Effector memory CD8-positive, alpha-beta T cell (primary cell): ENCODE measurements around the gene RNF214.

ENCODE experiments used
- ATAC-seq: fragments of 150-1000 bp; cut with Tn5 transposase; replicated peaks from 2 replicates; pipeline ENCODE4 v1.10.0; 2021; ENCODE audit warnings: mild to moderate bottlenecking, moderate library complexity
- DNase-seq, 3 experiments: peaks; one replicate each; pipeline ENCODE4 v3.0.0; 2021
- H3K27ac Mint-ChIP-seq, 2 donors: one replicate each; pipeline ENCODE4 v1.8.0; 2022; ENCODE audit warnings: mild to moderate bottlenecking in 2 of 2, mixed read lengths in 2 of 2, moderate library complexity in 2 of 2
- H3K27me3 Mint-ChIP-seq, 2 donors: one replicate each; pipeline ENCODE4 v1.8.0; 2022; ENCODE audit warnings: mixed read lengths in 2 of 2
- H3K36me3 Mint-ChIP-seq: one replicate; pipeline ENCODE4 v1.8.0; 2022; ENCODE audit warnings: mild to moderate bottlenecking, moderate library complexity, mixed read lengths; ENCODE audit not compliant: insufficient read depth
- H3K4me1 Mint-ChIP-seq, 2 donors: one replicate each; pipeline ENCODE4 v1.8.0; 2022; ENCODE audit warnings: low read depth in 2 of 2, mixed read lengths in 2 of 2
- H3K4me3 Mint-ChIP-seq, 2 donors: one replicate each; pipeline ENCODE4 v1.8.0; 2022; ENCODE audit warnings: mild to moderate bottlenecking in 2 of 2, mixed read lengths in 2 of 2, moderate library complexity in 2 of 2
- H3K9me3 Mint-ChIP-seq, 2 donors: one replicate each; pipeline ENCODE4 v1.8.0; 2022; ENCODE audit warnings: mixed read lengths in 2 of 2

Gene RNF214

DNA sequence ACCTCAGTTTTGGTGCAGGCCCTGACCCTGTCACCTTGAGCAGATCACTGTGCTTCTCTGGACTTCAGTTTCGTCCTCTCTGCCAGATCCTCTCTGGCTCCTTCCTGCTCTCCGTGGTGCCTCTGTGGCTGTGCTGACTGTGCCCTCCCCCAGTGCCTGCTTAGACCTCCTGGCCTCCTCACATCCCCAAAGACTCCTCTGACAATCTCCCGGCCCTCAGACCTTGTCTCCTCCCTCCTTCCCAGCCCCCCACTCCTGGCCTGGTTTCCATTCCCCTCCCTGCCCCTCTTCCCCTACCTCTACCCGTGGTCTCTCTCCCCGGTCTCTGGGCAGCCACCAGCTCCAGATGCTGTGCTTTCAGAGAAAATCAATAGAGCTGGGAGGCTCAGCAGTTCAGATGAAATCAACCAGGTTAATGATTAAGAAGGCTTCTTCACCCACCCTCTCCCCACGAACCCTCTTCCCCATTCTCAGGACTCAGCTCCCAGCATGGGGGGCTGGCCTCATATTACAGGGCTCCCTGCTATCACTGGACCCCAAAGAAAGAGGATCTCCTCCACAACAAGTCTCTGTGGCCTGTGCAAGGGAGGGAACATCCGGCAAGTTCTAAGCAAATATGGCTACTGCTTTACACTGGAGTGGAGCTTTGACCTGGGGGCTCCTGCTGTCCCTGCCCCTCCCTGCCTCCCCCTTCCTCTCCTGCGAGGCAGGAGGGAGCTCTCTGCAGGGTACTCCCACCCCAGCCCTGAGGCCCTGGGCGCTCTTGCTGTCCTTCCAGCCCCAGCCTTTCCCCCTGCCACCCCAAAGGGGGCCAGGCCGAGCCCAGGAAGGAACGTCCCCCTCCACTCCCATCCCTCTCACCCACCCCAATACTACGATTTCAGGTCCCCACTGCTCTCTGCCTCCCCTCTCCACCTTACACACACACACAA lies 67.1 kb downstream of the RNF214 start:
- ATAC-seq (no peak), DNase-seq (no peak)
- Mint-ChIP-seq H3K9me3 (no peaks in the 10 kb centered on the region), H3K27ac (peak overlapping the region in 1 of 2 donors; percentile 60), H3K27me3 (peaks cover 22 to 29% of the 10 kb centered on the region in 2 donors), H3K4me3 (no peak overlapping the region), H3K4me1 (peaks cover 0 to 5% of the 10 kb centered on the region in 2 donors), H3K36me3 (no peaks in the 10 kb centered on the region)

DNA sequence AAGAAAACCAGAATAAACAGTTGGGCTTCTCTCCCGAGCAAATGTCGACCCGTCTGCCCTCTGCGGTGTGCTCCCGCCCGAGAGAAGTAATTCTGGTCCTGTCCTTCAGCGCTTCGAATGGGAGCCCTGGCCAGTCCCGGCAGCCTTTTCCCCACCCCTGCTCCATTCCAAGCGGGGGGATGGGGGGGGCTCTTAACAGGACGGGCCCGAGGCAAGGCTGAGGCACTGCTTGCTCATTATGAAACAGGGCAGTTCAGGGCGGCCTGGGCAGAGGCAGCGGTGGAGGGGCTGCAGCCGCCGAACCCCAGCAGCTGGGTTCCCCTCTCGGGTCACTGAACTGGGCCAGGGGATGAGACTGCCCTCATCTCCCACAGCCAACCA lies 67.8 kb downstream of the RNF214 start:
- no peak overlapping the region for H3K4me3 Mint-ChIP-seq
- peaks cover 0 to 5% of the 10 kb centered on the region in 2 donors for H3K4me1 Mint-ChIP-seq
- no peak for DNase-seq
- H3K36me3 Mint-ChIP-seq = no peaks in the 10 kb centered on the region
- no peak for ATAC-seq
- no peaks in the 10 kb centered on the region for H3K9me3 Mint-ChIP-seq
- H3K27ac Mint-ChIP-seq = peak overlapping the region in 1 of 2 donors; percentile 60
- H3K27me3 Mint-ChIP-seq = peaks cover 22 to 29% of the 10 kb centered on the region in 2 donors

DNA sequence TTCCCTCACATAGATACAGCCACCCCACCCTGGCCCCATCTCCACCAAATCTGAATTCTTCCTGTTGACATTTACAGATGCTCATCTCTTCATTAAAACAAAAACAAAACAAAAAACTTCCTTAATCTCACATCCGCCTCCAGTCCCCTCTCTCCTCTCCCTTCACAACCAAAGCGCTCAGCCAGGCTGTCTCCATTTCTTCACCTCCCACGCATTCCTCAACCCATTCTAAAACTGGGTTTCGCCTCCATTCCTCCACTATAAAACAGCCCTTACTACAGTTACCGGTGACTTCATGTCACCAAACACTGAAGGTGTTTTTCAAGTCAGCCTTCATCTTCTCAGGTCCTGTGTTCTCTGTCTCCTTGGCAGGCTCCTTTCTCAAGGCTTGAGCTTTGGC lies 68.3 kb downstream of the RNF214 start:
- Mint-ChIP-seq H3K36me3 (no peaks in the 10 kb centered on the region), H3K9me3 (no peaks in the 10 kb centered on the region), H3K27ac (peak overlapping the region in 1 of 2 donors; percentile 3), H3K27me3 (peaks cover 22 to 29% of the 10 kb centered on the region in 2 donors), H3K4me3 (no peak overlapping the region), H3K4me1 (peaks cover 0 to 5% of the 10 kb centered on the region in 2 donors)
- ATAC-seq (no peak), DNase-seq (no peak)

DNA sequence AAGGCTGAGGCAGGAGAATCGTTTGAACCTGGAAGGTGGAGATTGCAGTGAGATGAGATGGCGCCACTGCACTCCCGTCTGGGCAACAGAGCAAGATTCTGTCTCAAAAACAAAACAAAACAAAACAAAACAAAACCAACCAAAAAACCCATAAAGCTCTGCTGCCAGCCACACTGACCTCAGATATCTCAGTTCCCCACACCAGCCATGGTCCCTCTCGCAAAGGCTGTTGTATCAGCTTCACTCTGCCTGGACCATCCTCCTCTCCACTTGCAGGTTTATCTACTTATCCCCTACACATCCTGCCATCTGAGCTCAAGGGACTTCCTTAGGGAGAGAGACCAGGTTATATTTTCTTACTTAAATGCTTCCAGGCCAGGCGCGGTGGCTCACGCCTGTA lies 69.8 kb downstream of the RNF214 start:
- no peak for DNase-seq
- H3K4me3 Mint-ChIP-seq = no peak overlapping the region
- H3K36me3 Mint-ChIP-seq = no peaks in the 10 kb centered on the region
- H3K4me1 Mint-ChIP-seq = peaks cover 0 to 5% of the 10 kb centered on the region in 2 donors
- no peak for ATAC-seq
- H3K9me3 Mint-ChIP-seq = no peaks in the 10 kb centered on the region
- peaks cover 28 to 42% of the 10 kb centered on the region in 2 donors for H3K27me3 Mint-ChIP-seq
- no peak overlapping the region for H3K27ac Mint-ChIP-seq

DNA sequence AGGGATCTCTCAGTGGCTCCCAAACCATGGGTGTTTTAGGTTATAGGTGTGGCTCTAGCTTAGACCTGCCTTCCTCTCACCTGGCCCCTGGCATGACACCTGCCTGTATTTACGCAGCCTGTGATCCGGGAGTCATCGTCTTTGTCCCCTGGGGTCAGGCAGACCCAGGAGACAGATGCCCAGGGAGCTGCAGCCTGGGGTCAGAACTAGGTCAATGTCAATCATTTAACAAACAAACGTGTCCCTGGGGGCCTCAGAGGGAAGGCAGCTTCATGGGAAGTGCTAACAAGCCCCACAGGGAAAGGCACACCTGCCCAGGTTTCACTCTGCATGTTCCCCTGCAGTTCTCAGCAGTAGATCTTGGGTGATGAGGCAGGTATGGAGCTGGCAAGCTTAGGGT lies 70.6 kb downstream of the RNF214 start:
- Mint-ChIP-seq H3K4me1 (peaks cover 0 to 5% of the 10 kb centered on the region in 2 donors), H3K4me3 (no peak overlapping the region), H3K36me3 (no peaks in the 10 kb centered on the region), H3K27ac (no peak overlapping the region), H3K9me3 (no peaks in the 10 kb centered on the region), H3K27me3 (peaks cover 33 to 44% of the 10 kb centered on the region in 2 donors)
- ATAC-seq (no peak), DNase-seq (no peak)

DNA sequence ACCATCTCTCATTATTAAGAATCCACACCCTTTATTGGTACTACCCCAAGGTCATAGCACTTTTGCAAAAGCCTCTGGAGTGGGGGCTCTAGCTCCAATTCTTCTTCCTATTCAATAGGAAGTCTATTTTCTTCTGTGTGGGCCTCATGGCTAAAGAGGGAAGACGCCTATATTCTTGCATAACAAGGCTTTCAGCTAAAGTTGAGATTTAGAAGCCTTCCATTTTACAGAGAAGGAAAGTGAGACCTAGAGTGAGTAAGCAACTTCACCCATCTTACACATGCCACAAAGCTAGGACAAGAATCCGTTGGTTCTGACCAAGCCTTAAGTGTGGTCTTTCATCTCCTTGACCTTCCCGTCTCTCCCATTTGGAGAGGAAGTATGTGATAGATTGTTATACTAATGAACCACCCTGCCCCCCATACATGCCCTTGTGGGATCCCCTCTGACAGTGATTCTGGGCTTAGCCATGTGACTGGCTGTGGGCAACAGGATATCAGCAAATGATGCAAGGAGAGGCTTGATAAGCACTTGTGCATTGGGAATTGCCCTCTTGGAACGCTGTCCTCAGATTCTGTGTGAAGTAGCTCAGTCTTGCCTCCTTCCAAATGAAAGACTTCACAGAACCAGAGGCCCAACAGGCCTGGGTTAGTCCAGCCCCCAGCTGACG lies 71.3 kb downstream of the RNF214 start:
- no peak for DNase-seq
- Mint-ChIP-seq H3K4me1 (peaks cover 2 to 5% of the 10 kb centered on the region in 2 donors), H3K27ac (no peak overlapping the region)

GRCh38 chr11:117305145-117305544 lies 72.7 kb downstream of the RNF214 start:
- ATAC-seq = no peak
- no peak for DNase-seq
- Mint-ChIP-seq H3K4me1 (peaks cover 2 to 5% of the 10 kb centered on the region in 2 donors), H3K27ac (no peak overlapping the region), H3K27me3 (peaks cover 41 to 56% of the 10 kb centered on the region in 2 donors), H3K9me3 (no peaks in the 10 kb centered on the region), H3K36me3 (no peaks in the 10 kb centered on the region), H3K4me3 (no peak overlapping the region)

More for the DNA sequence above, 71.3 kb downstream of the RNF214 start:
- no peak for ATAC-seq
- Mint-ChIP-seq H3K4me3 (no peak overlapping the region), H3K9me3 (no peaks in the 10 kb centered on the region), H3K36me3 (no peaks in the 10 kb centered on the region), H3K27me3 (peaks cover 33 to 47% of the 10 kb centered on the region in 2 donors)

DNA sequence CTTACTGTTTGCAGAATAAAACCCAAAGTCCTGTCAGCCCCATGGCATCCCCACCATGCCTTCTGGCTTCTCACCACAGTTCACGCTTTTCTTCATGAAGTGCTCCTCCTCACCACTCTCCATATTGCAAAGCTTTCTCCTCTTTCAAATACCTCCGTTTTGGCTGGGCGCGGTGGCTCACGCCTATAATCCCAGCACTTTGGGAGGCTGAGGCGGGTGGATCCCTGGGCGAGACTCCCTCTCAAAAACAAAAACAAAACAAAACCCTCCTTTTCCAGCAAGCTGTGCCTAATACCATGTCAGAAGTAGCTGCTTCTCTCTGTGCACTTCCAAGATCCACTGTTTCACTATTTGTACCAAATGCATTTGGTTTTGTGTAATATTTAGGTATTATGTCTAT lies 76.8 kb downstream of the RNF214 start:
- no peak for ATAC-seq
- peaks cover 26 to 52% of the 10 kb centered on the region in 2 donors for H3K27me3 Mint-ChIP-seq

DNA sequence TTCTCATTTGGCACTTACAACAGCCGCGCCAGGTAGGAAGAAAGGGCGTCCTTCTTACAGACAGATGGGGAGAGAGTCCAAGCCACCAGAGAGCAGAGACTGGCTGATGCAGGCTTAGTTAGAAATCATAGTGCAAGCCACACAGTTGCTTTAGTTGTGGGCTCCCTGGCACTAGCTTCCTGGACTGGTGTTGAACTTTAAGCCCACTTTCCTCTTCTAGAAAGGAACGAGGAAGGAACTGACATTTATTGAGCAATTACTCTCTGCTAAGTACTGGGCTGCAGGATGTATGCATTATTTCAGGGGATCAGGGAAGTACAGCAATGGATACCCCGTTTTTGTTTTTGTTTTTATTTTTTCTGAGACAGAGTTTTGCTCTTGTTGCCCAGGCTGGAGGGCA lies 80.6 kb downstream of the RNF214 start:
- DNase-seq (no peak), ATAC-seq (no peak)
- Mint-ChIP-seq H3K9me3 (no peaks in the 10 kb centered on the region), H3K27ac (no peak overlapping the region), H3K4me1 (peaks cover 6 to 10% of the 10 kb centered on the region in 2 donors), H3K4me3 (no peak overlapping the region), H3K27me3 (peaks cover 23 to 70% of the 10 kb centered on the region in 2 donors), H3K36me3 (peaks cover 3% of the 10 kb centered on the region)

More for the DNA sequence above, 76.8 kb downstream of the RNF214 start:
- no peak for DNase-seq
- Mint-ChIP-seq H3K27ac (no peak overlapping the region), H3K36me3 (peaks cover 3% of the 10 kb centered on the region), H3K9me3 (no peaks in the 10 kb centered on the region), H3K4me1 (peaks cover 0 to 4% of the 10 kb centered on the region in 2 donors), H3K4me3 (no peak overlapping the region)

DNA sequence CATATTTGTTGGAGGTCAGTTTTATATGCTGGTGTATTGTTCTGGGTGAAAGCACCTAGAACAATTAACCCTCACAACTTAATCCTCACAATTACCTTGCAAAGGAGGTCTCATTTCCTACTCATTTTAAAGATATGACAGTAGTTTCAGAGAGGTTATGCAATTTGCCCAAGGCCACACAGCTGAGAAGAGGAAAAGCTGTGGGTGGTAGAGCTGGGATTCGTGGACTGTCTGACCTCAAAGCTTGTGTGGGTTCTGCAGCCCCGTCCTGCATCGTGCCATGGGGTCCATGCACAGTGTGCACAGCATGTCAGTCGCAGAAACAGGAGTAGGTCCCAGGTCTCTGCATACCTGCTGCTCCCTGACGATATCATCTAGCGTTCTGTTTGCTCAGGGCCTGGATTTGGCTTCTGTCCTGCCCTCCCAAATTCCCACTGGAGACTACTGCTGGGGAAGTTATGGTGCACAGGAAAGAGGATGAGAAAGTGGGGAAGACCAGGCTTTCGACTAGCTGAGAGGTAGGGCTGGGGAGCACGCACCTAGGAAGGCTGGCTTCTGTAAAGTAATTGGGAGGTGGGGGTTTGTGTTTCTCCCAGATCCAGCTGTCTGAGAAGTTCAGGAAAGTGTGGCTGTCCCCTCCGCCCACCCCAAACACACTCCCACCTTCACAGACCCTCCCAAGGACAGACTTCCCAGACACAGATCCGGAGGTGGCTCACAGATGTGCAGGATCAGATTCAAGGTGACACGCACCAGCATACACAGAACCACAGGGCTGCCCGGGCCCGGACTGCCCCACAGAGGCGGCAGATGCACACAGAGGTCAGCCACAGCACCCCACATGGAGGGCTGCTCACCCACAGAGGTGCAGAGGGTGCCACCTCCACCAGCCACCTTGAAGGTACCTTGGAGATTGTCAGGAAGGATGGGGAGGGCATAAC lies 81.6 kb downstream of the RNF214 start:
- ATAC-seq (no peak), DNase-seq (no peak)
- H3K9me3 Mint-ChIP-seq = no peaks in the 10 kb centered on the region
- peaks cover 20 to 63% of the 10 kb centered on the region in 2 donors for H3K27me3 Mint-ChIP-seq
- no peak overlapping the region for H3K27ac Mint-ChIP-seq
- H3K36me3 Mint-ChIP-seq = peaks cover 3% of the 10 kb centered on the region
- H3K4me3 Mint-ChIP-seq = peak overlapping the region; percentile 56 to 57
- peaks cover 6 to 8% of the 10 kb centered on the region in 2 donors for H3K4me1 Mint-ChIP-seq

- H3K27me3 Mint-ChIP-seq = peaks cover 15 to 56% of the 10 kb centered on the region in 2 donors
Measured at GRCh38 chr11:117314840-117315239, 82.4 kb downstream of the RNF214 start.

GRCh38 chr11:117315285-117316196 lies 83.1 kb downstream of the RNF214 start:
- Mint-ChIP-seq H3K9me3 (no peaks in the 10 kb centered on the region), H3K27me3 (peaks cover 15 to 56% of the 10 kb centered on the region in 2 donors), H3K27ac (no peak overlapping the region), H3K4me3 (peak overlapping the region; percentile 56 to 70), H3K4me1 (peaks cover 6 to 8% of the 10 kb centered on the region in 2 donors), H3K36me3 (peaks cover 3% of the 10 kb centered on the region)
- ATAC-seq (peak; percentile 75), DNase-seq (peak in 2 of 3 experiments; percentile 4 to 6)

More at GRCh38 chr11:117314840-117315239, 82.4 kb downstream of the RNF214 start:
- DNase-seq (no peak), ATAC-seq (no peak)
- Mint-ChIP-seq H3K36me3 (peaks cover 3% of the 10 kb centered on the region), H3K27ac (no peak overlapping the region), H3K4me1 (peaks cover 6 to 8% of the 10 kb centered on the region in 2 donors), H3K9me3 (no peaks in the 10 kb centered on the region), H3K4me3 (peak overlapping the region; percentile 56 to 57)
